ENCODE data around the gene ABLIM3.

ABLIM3 gene

DNA sequence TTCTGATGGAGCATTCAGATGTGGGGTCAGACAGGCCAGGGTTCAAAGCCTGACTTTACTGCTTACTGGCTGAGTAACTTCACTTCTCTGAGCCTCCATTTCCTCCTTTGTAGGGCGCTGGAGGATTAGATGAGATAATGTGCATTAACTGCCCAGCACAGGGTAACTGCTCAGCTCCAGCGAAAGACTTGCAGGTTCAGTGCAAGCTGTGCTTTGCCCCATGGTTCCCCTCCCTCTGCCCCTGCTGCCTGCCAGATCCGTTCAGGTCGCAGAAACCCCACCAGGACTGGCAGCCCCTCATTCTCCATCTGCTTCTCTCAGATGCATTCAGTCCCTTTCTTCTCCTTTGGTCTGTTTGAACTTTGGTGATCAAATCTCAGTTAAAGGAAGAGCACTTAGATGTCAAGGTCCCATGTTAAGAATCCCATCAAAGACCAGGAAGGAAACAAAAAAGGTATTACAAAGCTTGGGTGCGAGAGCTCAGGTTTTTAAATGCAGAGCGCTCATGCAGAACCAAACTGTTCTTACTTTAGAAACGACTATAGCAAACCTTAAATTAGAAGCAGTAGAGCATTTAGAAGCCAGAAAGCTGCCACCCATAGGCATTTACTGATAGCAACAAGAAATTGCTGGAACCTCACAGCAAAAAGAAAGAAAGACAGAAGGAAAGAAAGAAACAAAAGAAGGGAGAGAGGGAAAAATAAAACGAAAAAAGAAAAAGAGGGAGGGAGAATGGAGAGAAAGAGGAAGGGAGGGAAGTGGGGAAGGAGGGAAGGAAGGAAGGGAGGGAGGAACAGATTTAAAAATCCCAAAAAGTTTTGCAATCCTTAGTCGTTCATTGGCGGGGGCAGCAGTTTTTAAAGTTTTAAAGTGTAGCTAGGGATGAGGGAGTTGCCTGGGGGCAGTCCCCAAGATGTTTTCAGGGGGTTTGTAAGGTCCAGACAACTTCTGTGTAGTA, 153.9 kb downstream of the ABLIM3 start:
- no peaks in the 10 kb centered on the region for H3K27me3 ChIP-seq (ENCODE audit: control insufficient read depth in 5 of 5, insufficient read depth in 4 of 5, low read length in 5 of 5)
- no peaks in the 10 kb centered on the region for H3K9me3 ChIP-seq (ENCODE audit: control insufficient read depth in 5 of 5, low read length in 5 of 5)
- no peak overlapping the region for H3K27ac ChIP-seq (ENCODE audit: low read depth, low read length)
- no peak overlapping the region for H3K4me3 ChIP-seq (ENCODE audit: low read depth in 1 of 5, low read length in 5 of 5)
- peaks cover 0 to 2% (median 0%) of the 10 kb centered on the region in 5 donors for H3K36me3 ChIP-seq (ENCODE audit: control insufficient read depth in 5 of 5, insufficient read depth in 5 of 5, low read length in 5 of 5)
- H3K4me1 ChIP-seq (ENCODE audit: control insufficient read depth in 5 of 5, insufficient read depth in 5 of 5, low read length in 5 of 5): peaks cover 8 to 64% (median 44%) of the 10 kb centered on the region in 5 donors
- H3K9ac ChIP-seq (ENCODE audit: low read length in 5 of 5): peak overlapping the region in 1 of 5 donors; percentile 17

DNA sequence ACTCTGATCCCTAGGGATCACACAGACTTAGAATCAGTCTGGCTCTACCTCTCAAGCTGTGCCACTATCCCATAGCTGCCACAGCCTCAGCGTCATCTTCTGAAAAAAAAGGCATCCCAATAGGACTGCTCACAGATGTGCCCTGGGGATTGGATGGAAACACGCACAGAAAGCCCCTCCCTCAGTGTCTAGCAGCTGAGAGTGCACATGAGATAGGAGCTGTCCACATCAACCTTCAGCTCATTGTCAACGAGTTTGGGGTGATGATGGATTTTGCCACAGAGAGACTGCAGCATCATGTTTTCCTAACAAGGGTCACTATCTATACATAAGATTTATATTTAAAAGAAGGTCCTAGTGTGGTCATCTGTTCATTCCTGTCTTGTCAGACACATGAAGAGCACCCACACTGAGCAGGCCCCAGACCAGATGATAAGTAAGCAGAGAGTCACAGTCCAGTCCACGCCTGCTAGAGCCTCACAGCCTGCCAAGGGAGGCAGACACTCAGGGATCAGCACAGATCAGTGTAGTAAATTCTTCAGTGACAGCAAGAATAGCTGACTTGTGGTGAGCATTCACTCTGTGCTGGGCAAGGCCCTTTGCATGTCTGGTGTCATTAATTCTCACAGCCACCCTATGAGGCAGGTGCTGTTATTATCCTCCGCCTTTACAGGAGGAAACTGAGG, 156.2 kb downstream of the ABLIM3 start:
- peaks cover 0 to 16% (median 11%) of the 10 kb centered on the region in 5 donors for H3K36me3 ChIP-seq (ENCODE audit: control insufficient read depth in 5 of 5, insufficient read depth in 5 of 5, low read length in 5 of 5)
- H3K9ac ChIP-seq (ENCODE audit: low read length in 5 of 5): no peak overlapping the region
- peaks cover 8 to 84% (median 53%) of the 10 kb centered on the region in 5 donors for H3K4me1 ChIP-seq (ENCODE audit: control insufficient read depth in 5 of 5, insufficient read depth in 5 of 5, low read length in 5 of 5)
- H3K27ac ChIP-seq (ENCODE audit: low read depth, low read length): peak overlapping the region; percentile 68
- H3K27me3 ChIP-seq (ENCODE audit: control insufficient read depth in 5 of 5, insufficient read depth in 4 of 5, low read length in 5 of 5): no peaks in the 10 kb centered on the region
- H3K4me3 ChIP-seq (ENCODE audit: low read depth in 1 of 5, low read length in 5 of 5): no peak overlapping the region
- H3K9me3 ChIP-seq (ENCODE audit: control insufficient read depth in 5 of 5, low read length in 5 of 5): no peaks in the 10 kb centered on the region

- H3K36me3 ChIP-seq (ENCODE audit: control insufficient read depth in 5 of 5, insufficient read depth in 5 of 5, low read length in 5 of 5): peaks cover 0 to 19% (median 13%) of the 10 kb centered on the region in 5 donors
- H3K9me3 ChIP-seq (ENCODE audit: control insufficient read depth in 5 of 5, low read length in 5 of 5): no peaks in the 10 kb centered on the region
- H3K27me3 ChIP-seq (ENCODE audit: control insufficient read depth in 5 of 5, insufficient read depth in 4 of 5, low read length in 5 of 5): no peaks in the 10 kb centered on the region
- H3K4me1 ChIP-seq (ENCODE audit: control insufficient read depth in 5 of 5, insufficient read depth in 5 of 5, low read length in 5 of 5): peaks cover 8 to 85% (median 51%) of the 10 kb centered on the region in 5 donors
- H3K27ac ChIP-seq (ENCODE audit: low read depth, low read length): peak overlapping the region; percentile 68
- no peak overlapping the region for H3K9ac ChIP-seq (ENCODE audit: low read length in 5 of 5)
- no peak overlapping the region for H3K4me3 ChIP-seq (ENCODE audit: low read depth in 1 of 5, low read length in 5 of 5)
These were observed 156.9 kb downstream of the ABLIM3 start for GRCh38 chr5:149298163-149298562.

DNA sequence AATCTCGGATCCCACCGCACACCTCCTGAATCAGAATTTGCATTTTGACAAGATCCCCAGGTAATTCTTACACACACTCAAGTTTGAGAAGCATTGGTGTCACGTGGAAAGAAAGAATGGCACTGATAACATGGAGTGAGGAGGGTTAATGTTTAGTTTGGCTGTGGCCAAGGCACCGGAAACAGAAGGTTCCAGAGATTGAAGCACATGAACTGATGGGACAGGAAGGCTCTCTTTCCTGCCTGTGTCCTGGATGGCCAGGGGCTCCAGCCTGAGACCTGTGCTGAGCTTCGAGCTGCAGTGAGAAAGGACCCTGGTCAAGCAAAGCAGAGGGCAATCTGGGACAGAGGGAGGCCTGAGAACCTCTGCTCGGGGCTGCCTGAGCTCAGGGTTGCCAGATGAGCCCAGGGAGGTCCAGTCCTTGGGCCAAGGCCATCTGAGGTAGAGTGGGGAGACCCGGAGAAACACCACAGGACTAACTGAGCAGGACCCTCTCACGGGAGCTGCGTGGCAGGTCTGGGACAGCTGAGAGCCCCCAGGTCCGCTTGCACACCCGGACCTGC, 157.6 kb downstream of the ABLIM3 start:
- peak overlapping the region in 3 of 5 donors; percentile 3 to 13 (median 8) for H3K4me3 ChIP-seq (ENCODE audit: low read depth in 1 of 5, low read length in 5 of 5)
- no peaks in the 10 kb centered on the region for H3K9me3 ChIP-seq (ENCODE audit: control insufficient read depth in 5 of 5, low read length in 5 of 5)
- peaks cover 0 to 19% (median 13%) of the 10 kb centered on the region in 5 donors for H3K36me3 ChIP-seq (ENCODE audit: control insufficient read depth in 5 of 5, insufficient read depth in 5 of 5, low read length in 5 of 5)
- H3K4me1 ChIP-seq (ENCODE audit: control insufficient read depth in 5 of 5, insufficient read depth in 5 of 5, low read length in 5 of 5): peaks cover 8 to 93% (median 51%) of the 10 kb centered on the region in 5 donors
- H3K27me3 ChIP-seq (ENCODE audit: control insufficient read depth in 5 of 5, insufficient read depth in 4 of 5, low read length in 5 of 5): no peaks in the 10 kb centered on the region
- peak overlapping the region; percentile 68 for H3K27ac ChIP-seq (ENCODE audit: low read depth, low read length)
- H3K9ac ChIP-seq (ENCODE audit: low read length in 5 of 5): no peak overlapping the region

- Histone ChIP-seq H3K27me3 (ENCODE audit: control insufficient read depth in 5 of 5, insufficient read depth in 4 of 5, low read length in 5 of 5) (no peaks in the 10 kb centered on the region), H3K4me3 (ENCODE audit: low read depth in 1 of 5, low read length in 5 of 5) (peak overlapping the region in 3 of 5 donors; percentile 3 to 13 (median 8)), H3K4me1 (ENCODE audit: control insufficient read depth in 5 of 5, insufficient read depth in 5 of 5, low read length in 5 of 5) (peaks cover 8 to 97% (median 51%) of the 10 kb centered on the region in 5 donors), H3K9ac (ENCODE audit: low read length in 5 of 5) (no peak overlapping the region), H3K36me3 (ENCODE audit: control insufficient read depth in 5 of 5, insufficient read depth in 5 of 5, low read length in 5 of 5) (peaks cover 0 to 19% (median 13%) of the 10 kb centered on the region in 5 donors), H3K27ac (ENCODE audit: low read depth, low read length) (peak overlapping the region; percentile 39), H3K9me3 (ENCODE audit: control insufficient read depth in 5 of 5, low read length in 5 of 5) (no peaks in the 10 kb centered on the region)
These were observed 158.3 kb downstream of the ABLIM3 start for GRCh38 chr5:149299451-149300054.

- H3K27ac ChIP-seq (ENCODE audit: low read depth, low read length): no peak overlapping the region
These were observed 159.1 kb downstream of the ABLIM3 start for GRCh38 chr5:149300441-149300840.

DNA sequence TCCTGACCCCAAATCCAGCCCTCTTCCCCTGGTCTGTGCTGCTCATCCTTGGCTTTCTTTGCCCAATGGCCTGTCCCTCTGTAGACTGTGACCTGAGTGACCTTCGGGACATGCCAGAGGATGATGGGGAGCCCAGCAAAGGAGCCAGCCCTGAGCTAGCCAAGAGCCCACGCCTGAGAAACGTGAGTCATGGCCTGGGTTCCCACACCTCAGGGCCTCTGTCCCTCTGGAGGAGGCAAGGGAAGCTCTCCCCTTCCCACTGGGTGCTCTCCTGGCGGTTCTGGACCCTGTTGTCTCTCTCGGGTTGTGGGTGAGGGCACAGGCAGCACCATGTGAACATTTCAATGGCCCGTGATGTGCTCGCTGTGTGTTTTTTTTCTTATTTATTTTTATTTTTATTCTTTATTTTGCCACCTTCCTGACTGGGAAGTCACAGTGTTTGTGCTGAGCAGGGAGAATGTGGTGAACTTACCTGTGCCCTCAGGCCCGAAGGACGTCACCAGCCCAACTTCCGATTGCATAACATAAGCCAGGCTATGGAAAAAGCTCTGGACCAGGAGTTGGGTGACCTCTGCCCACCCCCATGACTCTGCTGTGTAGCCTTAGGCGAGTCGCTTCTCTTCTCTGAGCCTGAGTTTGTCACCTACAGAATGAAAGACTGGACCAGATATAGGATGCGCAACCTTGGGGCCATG, 159.9 kb downstream of the ABLIM3 start:
- Histone ChIP-seq H3K4me1 (ENCODE audit: control insufficient read depth in 5 of 5, insufficient read depth in 5 of 5, low read length in 5 of 5) (peaks cover 8 to 96% (median 51%) of the 10 kb centered on the region in 5 donors), H3K27ac (ENCODE audit: low read depth, low read length) (no peak overlapping the region), H3K27me3 (ENCODE audit: control insufficient read depth in 5 of 5, insufficient read depth in 4 of 5, low read length in 5 of 5) (no peaks in the 10 kb centered on the region), H3K4me3 (ENCODE audit: low read depth in 1 of 5, low read length in 5 of 5) (no peak overlapping the region), H3K9me3 (ENCODE audit: control insufficient read depth in 5 of 5, low read length in 5 of 5) (no peaks in the 10 kb centered on the region), H3K9ac (ENCODE audit: low read length in 5 of 5) (no peak overlapping the region), H3K36me3 (ENCODE audit: control insufficient read depth in 5 of 5, insufficient read depth in 5 of 5, low read length in 5 of 5) (peaks cover 1 to 28% (median 17%) of the 10 kb centered on the region in 5 donors)

More at GRCh38 chr5:149300441-149300840, 159.1 kb downstream of the ABLIM3 start:
- Histone ChIP-seq H3K4me1 (ENCODE audit: control insufficient read depth in 5 of 5, insufficient read depth in 5 of 5, low read length in 5 of 5) (peaks cover 8 to 97% (median 51%) of the 10 kb centered on the region in 5 donors), H3K9ac (ENCODE audit: low read length in 5 of 5) (no peak overlapping the region), H3K4me3 (ENCODE audit: low read depth in 1 of 5, low read length in 5 of 5) (no peak overlapping the region), H3K36me3 (ENCODE audit: control insufficient read depth in 5 of 5, insufficient read depth in 5 of 5, low read length in 5 of 5) (peaks cover 0 to 21% (median 13%) of the 10 kb centered on the region in 5 donors), H3K9me3 (ENCODE audit: control insufficient read depth in 5 of 5, low read length in 5 of 5) (no peaks in the 10 kb centered on the region), H3K27me3 (ENCODE audit: control insufficient read depth in 5 of 5, insufficient read depth in 4 of 5, low read length in 5 of 5) (no peaks in the 10 kb centered on the region)

- Histone ChIP-seq H3K36me3 (ENCODE audit: control insufficient read depth in 5 of 5, insufficient read depth in 5 of 5, low read length in 5 of 5) (peaks cover 3 to 31% (median 22%) of the 10 kb centered on the region in 5 donors), H3K4me1 (ENCODE audit: control insufficient read depth in 5 of 5, insufficient read depth in 5 of 5, low read length in 5 of 5) (peaks cover 8 to 92% (median 51%) of the 10 kb centered on the region in 5 donors), H3K27ac (ENCODE audit: low read depth, low read length) (peak overlapping the region; percentile 44), H3K4me3 (ENCODE audit: low read depth in 1 of 5, low read length in 5 of 5) (no peak overlapping the region), H3K9ac (ENCODE audit: low read length in 5 of 5) (no peak overlapping the region), H3K27me3 (ENCODE audit: control insufficient read depth in 5 of 5, insufficient read depth in 4 of 5, low read length in 5 of 5) (no peaks in the 10 kb centered on the region), H3K9me3 (ENCODE audit: control insufficient read depth in 5 of 5, low read length in 5 of 5) (no peaks in the 10 kb centered on the region)
These were observed 160.6 kb downstream of the ABLIM3 start for GRCh38 chr5:149301744-149302380.

DNA sequence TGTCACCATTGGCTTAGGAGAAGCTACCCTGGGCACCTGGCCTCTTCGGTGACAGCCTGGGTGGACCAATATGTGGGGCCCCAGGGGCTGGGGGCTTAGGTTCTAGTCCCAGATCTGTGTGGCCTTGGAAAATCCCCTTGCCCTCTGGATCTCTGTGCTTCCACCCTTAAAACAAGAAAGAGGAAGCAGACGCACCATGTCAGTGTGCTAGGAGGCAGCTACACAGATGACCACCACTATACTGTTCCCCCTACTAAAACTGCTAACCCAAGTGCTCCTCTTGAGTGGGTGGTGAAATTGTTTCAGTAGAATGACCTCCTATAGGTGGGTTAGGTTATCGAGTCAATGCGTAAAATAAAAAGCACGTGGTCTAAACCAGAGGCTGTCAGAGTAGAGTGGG, 161.3 kb downstream of the ABLIM3 start:
- H3K4me1 ChIP-seq (ENCODE audit: control insufficient read depth in 5 of 5, insufficient read depth in 5 of 5, low read length in 5 of 5): peaks cover 8 to 90% (median 45%) of the 10 kb centered on the region in 5 donors
- peaks cover 6 to 36% (median 28%) of the 10 kb centered on the region in 5 donors for H3K36me3 ChIP-seq (ENCODE audit: control insufficient read depth in 5 of 5, insufficient read depth in 5 of 5, low read length in 5 of 5)
- no peak overlapping the region for H3K4me3 ChIP-seq (ENCODE audit: low read depth in 1 of 5, low read length in 5 of 5)
- no peak overlapping the region for H3K9ac ChIP-seq (ENCODE audit: low read length in 5 of 5)
- H3K9me3 ChIP-seq (ENCODE audit: control insufficient read depth in 5 of 5, low read length in 5 of 5): no peaks in the 10 kb centered on the region
- H3K27me3 ChIP-seq (ENCODE audit: control insufficient read depth in 5 of 5, insufficient read depth in 4 of 5, low read length in 5 of 5): no peaks in the 10 kb centered on the region
- H3K27ac ChIP-seq (ENCODE audit: low read depth, low read length): peak overlapping the region; percentile 44
